CD4-positive, alpha-beta T cell treated with Interleukin-15 for 4 hours (primary cell): ENCODE measurements around the gene HSPA12B.

Source experiments
- DNase-seq: peaks from one replicate; pipeline ENCODE4 v3.0.0-alpha.2; 2020; ENCODE audit warnings: low spot score

Gene HSPA12B

GRCh38 chr20:3729811-3730540 is 2.5 kb upstream of the HSPA12B start:
- DNase-seq = no peak

GRCh38 chr20:3730803-3731672 is 1.4 kb upstream of the HSPA12B start:
- DNase-seq = no peak

GRCh38 chr20:3731944-3732326 is 550 bp upstream of the HSPA12B start:
- DNase-seq = no peak

GRCh38 chr20:3733119-3733995 is 872 bp downstream of the HSPA12B start:
- DNase-seq = no peak

GRCh38 chr20:3734111-3734843 is 1.8 kb downstream of the HSPA12B start:
- no peak for DNase-seq

- no peak for DNase-seq
These were observed 3.3 kb downstream of the HSPA12B start for GRCh38 chr20:3735768-3736167.

- DNase-seq = no peak
These were observed 5.9 kb downstream of the HSPA12B start for GRCh38 chr20:3738111-3739053.

GRCh38 chr20:3739054-3739925 is 6.8 kb downstream of the HSPA12B start:
- no peak for DNase-seq

- no peak for DNase-seq
These were observed 7.5 kb downstream of the HSPA12B start for GRCh38 chr20:3739926-3740451.

GRCh38 chr20:3740615-3741301 is 8.3 kb downstream of the HSPA12B start:
- no peak for DNase-seq

- no peak for DNase-seq
These were observed 9.5 kb downstream of the HSPA12B start for GRCh38 chr20:3741836-3742458.

- DNase-seq = no peak
These were observed 10.8 kb downstream of the HSPA12B start for GRCh38 chr20:3743251-3743650.

GRCh38 chr20:3744037-3744436 is 11.6 kb downstream of the HSPA12B start:
- DNase-seq = no peak

- peak; percentile 78 for DNase-seq
These were observed 12.6 kb downstream of the HSPA12B start for GRCh38 chr20:3744806-3745685.

GRCh38 chr20:3745686-3746173 is 13.2 kb downstream of the HSPA12B start:
- no peak for DNase-seq

- no peak for DNase-seq
These were observed 15.0 kb downstream of the HSPA12B start for GRCh38 chr20:3747471-3747870.

- DNase-seq = no peak
These were observed 15.6 kb downstream of the HSPA12B start for GRCh38 chr20:3748073-3748472.
